NCI-H2107 treated with DMSO at 0.1 percent for 48 hours (cell line): ENCODE measurements around the gene CMTR1.
A peak's percentile ranks its signal among the peaks of the same experiment; 100 is the strongest.

ENCODE experiments used
- DNase-seq: peaks from one replicate; lab custom pipeline; 2025; ENCODE audit not compliant: unreplicated experiment; lab: John Stamatoyannopoulos, UW

Gene CMTR1

DNA sequence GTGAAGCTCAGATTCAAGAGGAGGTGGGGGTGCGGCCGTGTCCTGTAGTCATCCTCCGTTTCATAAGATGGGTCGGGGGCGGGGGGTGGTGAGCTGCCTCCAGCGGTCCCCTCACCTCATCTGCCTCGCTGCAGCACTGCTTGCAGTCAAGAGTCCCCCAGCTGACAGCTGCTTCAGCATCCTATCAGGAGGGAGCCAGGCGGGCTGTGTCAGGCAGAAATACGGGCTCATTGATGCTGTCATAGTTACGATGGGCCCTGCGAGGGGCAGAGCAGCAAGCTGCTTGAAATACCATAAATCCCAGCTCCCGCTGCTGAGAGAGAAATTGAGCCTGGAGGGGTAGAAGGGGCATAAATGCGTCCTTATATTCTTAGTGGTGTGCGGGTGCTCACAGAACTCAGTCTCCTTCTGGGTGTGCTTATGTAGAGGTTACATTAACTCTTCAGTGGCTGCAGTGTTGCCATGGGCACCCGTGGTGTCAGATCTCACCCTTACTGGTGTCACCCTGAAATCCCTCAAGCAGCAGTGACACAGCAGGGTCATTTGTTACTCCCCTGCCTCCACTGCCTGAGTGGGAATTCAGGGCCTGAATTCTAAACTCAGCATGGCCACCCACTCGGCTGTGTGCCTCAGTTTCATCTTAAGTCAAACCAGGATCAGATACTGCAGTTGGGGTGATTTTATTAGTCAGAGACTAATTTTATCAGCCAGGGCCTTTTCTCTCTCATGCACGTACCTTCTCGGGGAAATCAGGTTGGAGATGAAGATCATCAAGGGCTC lies 44.8 kb downstream of the CMTR1 start:
- DNase-seq = no peak

DNA sequence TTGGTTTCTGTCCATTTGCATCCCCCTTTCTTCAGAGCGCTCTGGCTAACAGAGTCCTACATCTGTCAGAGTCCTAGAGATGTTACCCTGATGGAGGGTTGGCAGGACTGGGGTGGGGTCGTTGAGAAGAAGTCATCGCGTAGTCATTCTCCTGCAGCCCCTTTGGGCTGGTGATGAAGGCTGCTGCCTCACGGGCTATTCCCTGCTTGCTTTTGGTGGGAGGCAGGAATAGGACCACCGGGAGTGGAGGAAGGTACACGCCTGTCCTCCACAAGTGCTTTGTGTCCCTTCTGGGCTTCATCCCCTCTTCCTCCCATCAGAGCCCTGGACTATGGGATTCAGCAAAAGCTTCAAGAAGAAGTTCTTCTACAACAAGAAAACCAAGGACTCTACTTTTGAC lies 45.8 kb downstream of the CMTR1 start:
- DNase-seq = no peak

DNA sequence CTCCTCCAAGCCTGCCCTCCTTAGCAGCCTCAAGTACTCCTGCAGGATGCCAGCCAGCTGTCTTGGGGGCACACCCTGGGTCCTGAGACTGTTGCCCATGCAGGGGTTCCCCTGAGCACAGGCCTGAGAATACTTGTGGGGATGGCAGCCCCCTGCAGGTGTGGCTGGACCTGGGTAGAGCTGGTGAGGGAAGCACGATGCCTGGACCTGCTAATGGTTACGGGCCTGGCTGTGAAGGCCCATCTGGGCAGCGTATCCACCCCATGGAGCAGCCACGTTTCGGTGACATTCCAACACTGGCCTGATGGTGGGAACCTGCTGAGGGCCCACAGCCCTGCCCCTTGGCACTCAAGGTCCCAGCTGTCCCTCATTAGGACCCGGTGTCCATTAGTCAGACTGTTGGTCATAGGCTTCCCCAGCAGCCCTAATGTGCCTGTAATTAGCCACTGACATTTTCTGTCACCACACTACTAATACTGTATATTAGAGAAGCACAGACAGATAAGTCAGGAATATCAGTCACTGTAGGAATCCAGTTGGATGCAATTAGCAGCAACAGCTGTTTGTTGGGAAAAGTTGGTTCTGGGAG lies 46.3 kb downstream of the CMTR1 start:
- no peak for DNase-seq

DNA sequence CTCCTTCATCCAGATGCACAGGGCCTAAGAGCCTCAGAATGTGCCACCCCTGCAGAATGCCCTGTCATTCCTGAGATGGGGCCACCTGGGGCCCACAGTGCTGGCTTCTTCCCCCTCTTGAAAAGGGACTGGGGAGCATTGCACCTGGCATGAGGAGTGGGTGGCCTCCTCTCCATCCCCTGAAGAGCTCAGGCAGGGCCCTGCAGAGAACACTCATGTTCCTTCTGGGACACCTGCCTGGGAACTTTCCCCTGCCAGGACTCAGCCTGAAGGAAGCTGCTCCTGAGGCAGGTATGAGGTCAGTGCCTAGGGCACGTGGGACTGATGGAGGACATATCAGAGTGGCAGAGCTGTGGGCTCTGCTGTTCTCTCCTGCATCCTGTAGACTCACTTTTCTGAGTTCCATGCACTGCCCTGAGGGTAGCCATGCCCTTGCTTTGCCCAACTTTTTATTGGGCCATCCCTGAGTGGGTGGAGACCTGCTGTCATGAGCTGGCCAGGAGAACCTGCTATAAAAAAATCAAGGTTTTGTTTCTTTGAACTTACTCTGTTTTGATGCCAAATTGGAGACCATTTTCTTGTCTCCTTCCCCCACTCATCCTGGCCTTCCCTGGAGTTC lies 47.2 kb downstream of the CMTR1 start:
- DNase-seq = no peak

DNA sequence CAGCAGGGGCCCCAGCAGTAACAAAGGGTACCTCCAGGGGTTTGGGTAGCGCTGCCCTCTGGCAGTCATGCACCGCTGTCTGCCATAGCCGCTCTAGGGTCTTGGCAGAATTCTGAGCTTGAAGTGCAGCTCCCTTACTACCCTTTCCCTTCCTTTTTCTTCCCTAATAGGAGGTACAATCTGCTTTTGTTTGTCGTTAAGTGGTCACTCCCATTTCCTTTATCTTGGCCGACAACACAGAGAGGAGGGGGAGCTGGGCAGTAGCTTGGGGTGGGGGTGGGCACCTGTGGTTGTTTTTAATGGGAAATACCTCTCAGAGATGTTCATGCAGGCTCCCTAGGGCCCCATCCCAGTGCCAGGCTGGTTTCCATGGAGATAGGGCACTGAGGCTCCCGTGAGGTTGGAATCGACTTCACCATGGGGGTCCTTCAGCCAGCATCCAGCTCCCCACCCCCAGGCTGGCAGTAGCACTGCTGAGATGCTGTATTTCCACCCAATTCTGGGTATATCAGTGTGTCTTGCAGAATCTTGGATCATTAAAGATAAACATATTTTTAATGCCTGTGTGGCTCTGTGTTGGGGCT lies 48.0 kb downstream of the CMTR1 start:
- DNase-seq = no peak

DNA sequence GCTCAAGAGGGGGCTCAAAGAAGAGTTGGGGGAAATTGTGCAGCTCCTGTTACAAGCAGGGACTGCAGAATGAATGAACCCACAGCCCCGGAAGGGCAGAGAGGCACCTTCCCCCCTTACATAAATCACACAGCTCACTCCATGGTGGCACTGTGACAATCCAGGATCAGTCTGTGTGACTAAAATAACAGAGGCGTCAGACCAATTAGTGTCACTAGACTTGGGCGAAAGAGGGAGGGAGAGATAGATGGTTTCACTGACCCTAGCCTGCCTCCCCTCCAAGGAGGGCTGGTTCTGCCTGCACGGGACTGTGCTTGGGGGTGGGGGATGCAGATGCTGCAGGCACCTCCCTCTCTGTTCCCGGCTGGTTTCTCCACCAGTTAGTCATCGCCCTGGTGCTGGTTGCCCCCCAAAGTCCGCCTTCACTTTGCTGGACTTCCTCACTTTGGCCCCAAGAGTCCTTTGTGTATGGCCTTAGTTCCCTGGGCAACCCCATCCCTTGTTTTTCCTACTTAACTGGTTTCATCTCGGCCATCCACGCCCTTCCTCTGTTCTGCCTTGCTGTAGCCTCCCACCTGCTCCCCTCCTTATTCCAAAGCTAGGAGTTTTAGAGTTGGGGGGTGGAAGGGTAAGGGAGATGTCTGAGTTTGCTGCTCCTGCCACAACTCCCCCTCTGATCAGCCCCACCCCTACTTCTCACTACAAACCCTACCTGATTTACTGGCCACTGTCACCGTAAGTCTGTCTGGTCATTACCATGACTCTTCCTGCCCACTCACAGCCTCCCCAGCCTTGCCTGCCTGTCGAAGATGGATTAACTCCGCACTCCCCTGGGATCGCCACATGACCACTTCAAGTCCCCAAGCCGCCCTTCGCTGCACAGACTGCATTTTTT lies 48.9 kb downstream of the CMTR1 start:
- peak; percentile 45 for DNase-seq

DNA sequence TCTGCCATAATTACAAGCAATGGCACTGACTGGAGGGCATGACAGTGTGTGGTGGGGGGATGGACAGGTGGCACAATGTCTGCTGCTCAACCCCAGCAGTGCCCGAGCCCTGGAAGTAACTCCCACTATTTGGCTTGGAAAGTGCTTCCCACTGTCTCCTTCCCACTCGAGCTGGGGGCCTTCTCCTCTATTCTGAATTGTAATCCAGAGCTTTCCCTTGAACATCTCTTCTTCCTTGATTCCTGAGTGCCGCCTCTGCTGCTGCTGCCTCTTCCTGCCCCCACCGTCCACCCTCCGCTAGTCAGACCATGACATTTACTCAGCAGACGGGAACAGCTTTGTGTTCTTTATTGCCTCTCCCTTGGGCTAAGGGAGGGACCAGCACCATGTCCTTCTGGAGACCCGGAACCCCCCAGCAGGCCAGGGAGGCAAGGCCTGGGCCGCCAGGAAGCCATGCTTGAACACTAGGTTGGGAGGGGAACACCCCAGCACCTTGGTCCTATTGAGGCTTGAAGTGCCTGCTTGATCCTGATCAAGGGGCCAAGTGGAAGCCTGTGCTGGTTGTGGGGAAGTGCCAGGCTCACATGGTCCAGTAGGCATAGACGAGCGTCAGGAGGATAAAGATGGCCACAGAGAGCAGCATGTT lies 49.7 kb downstream of the CMTR1 start:
- DNase-seq = no peak

DNA sequence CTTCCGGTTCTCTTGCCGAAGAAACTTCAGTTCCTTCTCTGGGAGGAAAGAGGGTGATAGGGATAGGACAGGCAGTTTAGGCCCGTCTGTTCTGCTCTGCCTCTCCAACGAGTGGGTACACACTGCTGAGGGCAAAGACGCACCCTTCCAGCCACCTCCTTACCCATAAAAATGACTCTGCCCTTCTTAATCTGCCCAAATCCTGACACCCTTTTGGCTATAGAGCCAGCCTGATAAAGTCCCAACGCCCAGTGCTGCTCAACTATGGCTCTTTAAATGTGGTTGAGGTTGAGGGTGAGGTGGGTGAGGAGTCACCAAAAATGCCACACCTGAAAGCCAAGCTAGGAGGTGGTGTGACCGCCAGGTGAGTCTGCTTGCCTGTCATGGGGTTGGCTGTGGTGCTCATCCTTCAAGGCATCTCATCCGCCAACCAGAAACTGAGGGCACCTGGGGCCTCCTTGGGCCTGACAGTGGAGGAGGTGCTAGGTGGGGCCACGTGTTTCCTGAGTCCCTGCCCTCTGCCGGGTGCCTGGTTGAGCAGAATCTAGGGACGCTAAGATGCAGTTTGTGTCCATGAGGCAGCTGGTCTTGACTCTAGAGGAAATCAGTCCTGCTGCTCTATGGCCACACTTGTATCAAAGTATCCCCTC lies 50.4 kb downstream of the CMTR1 start:
- DNase-seq = no peak

DNA sequence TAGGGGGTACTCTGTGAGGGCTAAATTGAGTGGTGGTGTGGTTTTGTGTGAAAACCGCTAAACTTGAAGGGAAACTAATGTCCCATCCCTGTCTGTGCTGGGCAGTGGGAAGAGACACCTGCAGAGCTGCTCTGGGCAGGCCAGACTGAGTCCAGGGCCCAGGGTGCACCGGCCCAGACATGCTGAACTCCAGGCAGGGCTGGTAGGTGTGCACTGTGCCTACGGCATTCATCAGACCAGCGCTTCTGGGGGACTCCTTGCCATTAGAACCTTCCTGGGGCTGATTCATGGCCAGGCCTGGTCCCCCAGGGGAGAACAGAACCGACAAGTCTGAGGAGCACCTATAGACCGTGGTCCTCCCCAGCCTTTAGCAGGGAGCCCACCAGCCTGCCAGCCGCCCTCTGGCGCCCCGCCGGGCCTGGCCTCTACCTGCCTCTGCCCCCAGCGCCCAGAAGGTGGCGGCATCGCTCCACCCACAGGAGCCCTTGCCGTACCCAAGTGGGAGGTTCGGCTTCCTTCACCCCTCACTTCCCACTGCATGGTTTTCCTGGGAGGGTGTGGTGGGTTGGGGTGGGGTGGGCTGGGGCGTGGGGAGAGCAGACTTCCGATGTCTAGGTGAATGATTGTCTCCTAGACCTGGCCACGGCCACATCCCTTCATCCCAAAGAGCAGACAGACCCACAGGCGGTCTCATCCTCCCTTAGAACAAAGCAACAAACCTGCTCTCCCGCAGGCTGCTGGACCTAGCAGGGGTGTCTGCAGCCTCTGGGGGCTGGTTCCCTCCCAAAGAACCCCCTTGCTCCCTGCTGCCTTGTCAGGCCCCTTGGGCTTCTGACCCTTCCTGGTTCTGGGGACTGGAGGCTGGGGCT lies 51.1 kb downstream of the CMTR1 start:
- no peak for DNase-seq

DNA sequence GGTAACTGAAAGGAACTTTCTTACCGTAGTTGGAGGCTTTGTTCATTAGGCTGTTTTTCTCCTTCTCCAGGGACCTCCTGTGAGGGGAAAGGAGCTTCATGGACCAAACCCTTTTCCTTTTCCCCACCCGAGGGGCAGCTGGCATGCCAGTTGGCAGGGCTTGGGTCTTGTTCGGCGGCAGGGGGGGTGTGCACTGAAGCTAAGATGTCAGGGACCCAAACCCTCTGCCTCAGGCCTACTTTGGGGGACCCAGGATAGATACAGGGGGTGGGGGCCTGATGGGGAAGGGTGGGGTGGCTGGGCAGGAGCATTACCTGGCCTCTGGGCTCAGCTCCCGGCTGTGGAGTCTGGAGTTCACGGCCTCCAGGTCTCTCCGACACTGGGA lies 51.8 kb downstream of the CMTR1 start:
- no peak for DNase-seq

DNA sequence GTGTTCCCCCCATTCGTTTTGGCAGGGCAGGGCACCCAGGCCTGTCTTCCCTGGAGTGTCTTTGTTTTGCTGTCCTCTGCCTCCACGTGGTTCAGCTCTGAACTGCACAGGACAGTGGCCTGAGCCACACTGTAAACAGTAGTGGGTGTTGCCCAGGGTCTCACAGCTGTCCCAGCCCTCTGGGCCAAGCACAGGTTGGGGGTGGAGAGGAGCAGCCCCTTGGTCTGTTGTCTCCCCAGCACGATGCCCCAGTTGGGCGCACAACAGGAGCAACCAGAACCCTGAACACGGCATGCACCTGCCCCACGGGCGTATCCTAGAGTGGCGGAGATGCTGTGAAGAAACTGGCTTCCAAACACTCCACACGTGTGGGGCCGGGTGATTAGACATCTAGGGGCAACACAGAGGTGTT lies 52.3 kb downstream of the CMTR1 start:
- DNase-seq = no peak

DNA sequence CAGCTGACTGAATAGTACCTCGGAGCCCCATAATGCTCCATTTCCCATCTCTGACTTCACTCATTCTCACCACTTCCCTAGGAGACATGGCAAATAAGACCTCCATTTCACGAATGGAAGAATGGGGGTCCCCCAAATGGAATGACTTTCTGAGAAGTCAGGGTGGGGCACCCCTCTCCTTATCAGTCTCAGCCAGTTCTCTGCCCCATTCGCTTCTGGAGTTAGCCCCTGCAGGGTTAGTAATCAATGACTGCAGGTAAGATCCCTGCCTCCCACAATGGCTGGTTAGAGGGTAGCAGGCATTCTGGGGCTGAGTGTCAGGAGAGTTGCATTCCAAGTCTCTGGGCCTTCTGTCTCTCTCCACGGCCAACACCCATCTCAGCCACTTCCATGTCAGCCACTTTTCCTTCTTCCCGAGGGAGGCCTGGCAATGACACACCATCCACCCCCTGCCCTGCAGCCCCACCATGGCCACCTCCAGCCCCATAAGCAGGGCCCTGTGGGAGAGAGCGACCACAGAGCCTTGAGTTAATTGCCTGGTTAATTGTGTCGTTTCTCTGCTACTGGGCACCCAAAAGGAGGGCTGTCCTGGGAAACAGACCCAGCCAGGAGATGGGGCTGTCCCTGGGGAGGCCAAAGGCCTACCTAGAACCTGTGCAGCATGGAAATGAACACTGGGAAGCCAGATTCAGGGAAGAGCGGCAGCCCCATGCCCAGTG lies 53.3 kb downstream of the CMTR1 start:
- DNase-seq = no peak

DNA sequence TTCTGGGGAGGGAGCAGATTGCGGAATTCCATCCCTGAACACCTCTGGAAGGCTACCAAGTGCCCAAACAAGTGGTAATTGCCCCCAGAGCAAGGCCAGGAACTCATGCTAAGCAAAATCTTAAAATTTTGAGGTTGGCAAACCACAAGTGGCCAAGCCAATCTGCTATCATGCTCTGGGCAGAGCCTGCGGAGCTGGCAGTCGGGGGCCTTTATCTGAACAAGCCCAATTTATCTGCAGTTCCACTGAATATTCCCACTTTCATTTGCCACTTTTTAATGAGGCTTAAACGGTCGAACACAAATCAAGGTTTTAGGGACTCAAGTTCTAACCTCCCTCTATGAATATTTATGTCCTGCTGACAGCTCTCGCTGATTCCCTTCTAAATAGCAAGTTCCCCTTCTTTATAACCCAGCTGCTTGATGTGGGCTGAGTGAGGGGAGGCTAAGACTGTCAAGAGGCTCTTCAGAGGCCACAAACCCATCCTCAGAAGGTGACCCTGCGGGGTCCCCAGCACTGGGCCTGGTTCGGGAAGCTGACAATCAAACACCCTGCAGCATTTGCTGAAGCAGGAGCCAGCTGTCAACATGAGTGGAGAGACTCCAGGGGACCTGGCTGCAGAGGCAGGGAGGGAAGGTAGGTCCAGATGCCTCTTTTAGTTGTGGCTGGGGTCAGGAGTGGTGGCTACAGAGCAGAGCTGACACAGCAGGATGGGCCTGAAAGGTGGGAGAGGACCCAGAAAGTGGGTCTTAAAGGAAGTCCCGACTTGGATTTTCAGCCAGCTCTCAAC lies 54.8 kb downstream of the CMTR1 start:
- DNase-seq = no peak

DNA sequence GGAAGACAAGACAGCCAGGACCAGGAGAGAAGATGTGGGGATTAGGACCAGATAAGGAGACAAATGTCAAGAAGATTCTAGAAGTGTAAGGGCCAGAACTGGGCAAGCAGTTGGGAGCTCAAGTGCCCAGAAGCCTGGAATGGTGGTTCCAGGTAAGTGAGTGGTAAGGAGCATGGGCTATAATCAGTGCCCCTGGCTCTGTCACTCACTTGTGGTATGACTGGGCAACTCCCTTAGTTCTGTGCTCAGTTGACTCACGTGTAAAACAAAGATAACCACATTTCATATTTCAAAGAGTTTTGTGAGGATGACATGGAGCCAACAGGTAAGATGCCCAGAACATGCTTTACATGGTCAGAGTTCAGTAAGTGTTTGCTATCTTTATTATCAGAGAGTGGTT lies 55.5 kb downstream of the CMTR1 start:
- DNase-seq = no peak

DNA sequence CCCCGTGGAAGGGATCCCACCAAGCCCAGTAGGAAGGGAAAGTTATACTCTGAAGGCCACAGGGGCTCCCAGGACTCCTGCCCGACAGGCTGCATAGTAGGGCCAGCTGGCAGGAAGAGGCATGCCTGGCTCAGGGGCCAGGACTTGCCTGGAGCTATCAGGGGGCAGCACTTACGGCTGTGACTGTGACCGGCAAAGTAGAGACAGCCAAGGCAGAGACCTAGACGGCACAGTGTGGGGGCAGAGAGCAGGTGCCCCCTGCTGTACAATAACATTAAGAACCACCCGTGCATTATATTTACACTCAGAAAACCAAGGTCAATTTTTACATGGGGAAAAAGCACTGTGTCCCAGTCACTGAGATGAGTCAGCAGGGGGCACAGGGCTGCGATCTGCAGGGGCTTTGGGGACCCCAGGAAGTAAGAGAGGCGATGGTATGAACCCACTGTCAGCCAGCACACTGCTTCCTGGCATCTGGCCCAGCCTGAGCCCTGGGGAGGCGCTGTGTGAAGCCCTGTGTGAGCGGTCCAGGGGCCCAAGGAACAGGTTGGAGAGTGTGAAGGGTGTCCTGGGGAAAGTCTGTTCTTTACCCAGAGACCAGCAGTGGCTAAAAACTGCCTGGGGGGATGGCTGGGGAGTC lies 56.8 kb downstream of the CMTR1 start:
- no peak for DNase-seq

DNA sequence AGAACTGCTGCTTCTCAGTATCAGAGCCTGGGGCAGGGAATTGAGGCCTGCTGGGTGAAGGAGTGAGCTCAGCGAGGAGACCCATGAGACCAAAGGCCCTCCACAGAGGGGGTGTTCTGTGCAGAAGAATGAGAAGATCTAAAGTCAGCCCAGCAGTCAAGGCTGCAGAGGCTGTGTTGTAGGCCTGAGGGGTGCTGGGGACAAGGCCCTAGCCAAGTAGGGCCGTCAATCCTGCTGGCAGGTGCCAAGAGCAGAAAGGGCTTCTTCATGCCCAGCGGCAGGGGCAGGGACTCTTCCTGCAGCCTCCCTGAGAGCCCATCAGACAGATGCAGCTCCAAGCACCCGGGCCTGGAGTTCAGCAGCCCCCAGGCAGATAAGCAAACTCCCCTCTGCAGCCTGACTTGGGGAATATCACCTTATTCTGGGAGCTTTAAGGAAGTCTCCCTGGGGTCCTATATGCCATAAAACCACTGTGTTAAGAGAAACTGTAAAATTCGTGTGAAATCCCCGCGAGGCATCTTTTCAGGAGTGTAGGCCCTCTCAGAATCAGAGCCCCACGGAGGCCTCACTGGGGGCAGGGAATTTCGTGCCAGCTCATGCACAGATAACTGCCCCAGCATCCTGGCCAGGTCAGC lies 57.6 kb downstream of the CMTR1 start:
- DNase-seq = no peak
